Measurements from ENCODE around the gene CAB39L. TPM values are rescaled to one million over a fixed set of nuclear protein-coding genes. Genes with fewer than 3 reads are reported as not detected.

CAB39L gene
- total RNA-seq, 1 donor from 2014 or later: 13.2 TPM

- Mint-ChIP-seq H3K27ac (ENCODE audit: unreplicated experiment) (no peak overlapping the region), H3K27me3 (ENCODE audit: low read depth, unreplicated experiment) (no peaks in the 10 kb centered on the region), H3K4me3 (ENCODE audit: unreplicated experiment) (no peak overlapping the region), H3K4me1 (ENCODE audit: low read depth, unreplicated experiment) (no peaks in the 10 kb centered on the region), H3K36me3 (ENCODE audit: low read depth, unreplicated experiment) (no peaks in the 10 kb centered on the region), H3K9me3 (ENCODE audit: unreplicated experiment) (no peaks in the 10 kb centered on the region)
- Histone ChIP-seq H2AFZ (ENCODE audit: low read depth, low read length) (no peak overlapping the region), H3K9me3 (ENCODE audit: insufficient read depth, low read depth, low read length) (no peaks in the 10 kb centered on the region), H3K4me2 (ENCODE audit: low read length) (no peak overlapping the region), H3K4me1 (ENCODE audit: insufficient read depth, low read length) (peaks cover 3% of the 10 kb centered on the region), H3K4me3 (ENCODE audit: insufficient read depth, low read depth, low read length) (no peak overlapping the region), H3K36me3 (ENCODE audit: insufficient read depth, low read length) (no peaks in the 10 kb centered on the region), H3K79me2 (ENCODE audit: insufficient read depth, low read length) (no peaks in the 10 kb centered on the region), H3K27me3 (ENCODE audit: insufficient read depth, low read length) (no peaks in the 10 kb centered on the region), H3K27ac (ENCODE audit: low read depth, low read length) (no peak overlapping the region), H3K9ac (ENCODE audit: low read length) (peak overlapping the region; percentile 3), H4K20me1 (ENCODE audit: insufficient read depth, low read length) (no peaks in the 10 kb centered on the region)
- DNase-seq (ENCODE audit: low read depth) (peak; percentile 76), FAIRE-seq (peak; percentile 5)
- no peak for TF ChIP-seq EZH2 (IDR thresholded peaks at IDR 0.05; ENCODE audit: insufficient read depth, low read length)
- no peak for TF ChIP-seq CTCF (IDR thresholded peaks at IDR 0.05; ENCODE audit: insufficient read depth, low read depth, low read length)
These were observed 150.9 kb downstream of the CAB39L start for GRCh38 chr13:49292742-49293486.

GRCh38 chr13:49288458-49288857 is 155.4 kb downstream of the CAB39L start:
- Histone ChIP-seq H3K9me3 (ENCODE audit: insufficient read depth, low read depth, low read length) (no peaks in the 10 kb centered on the region), H3K27ac (ENCODE audit: low read depth, low read length) (no peak overlapping the region), H3K36me3 (ENCODE audit: insufficient read depth, low read length) (no peaks in the 10 kb centered on the region), H3K4me1 (ENCODE audit: insufficient read depth, low read length) (peaks cover 3% of the 10 kb centered on the region), H4K20me1 (ENCODE audit: insufficient read depth, low read length) (no peaks in the 10 kb centered on the region), H3K9ac (ENCODE audit: low read length) (no peak overlapping the region), H3K79me2 (ENCODE audit: insufficient read depth, low read length) (no peaks in the 10 kb centered on the region), H2AFZ (ENCODE audit: low read depth, low read length) (no peak overlapping the region), H3K4me2 (ENCODE audit: low read length) (no peak overlapping the region), H3K27me3 (ENCODE audit: insufficient read depth, low read length) (no peaks in the 10 kb centered on the region), H3K4me3 (ENCODE audit: insufficient read depth, low read depth, low read length) (no peak overlapping the region)
- Mint-ChIP-seq H3K36me3 (ENCODE audit: low read depth, unreplicated experiment) (no peaks in the 10 kb centered on the region), H3K27me3 (ENCODE audit: low read depth, unreplicated experiment) (no peaks in the 10 kb centered on the region), H3K9me3 (ENCODE audit: unreplicated experiment) (no peaks in the 10 kb centered on the region), H3K4me3 (ENCODE audit: unreplicated experiment) (no peak overlapping the region), H3K27ac (ENCODE audit: unreplicated experiment) (no peak overlapping the region), H3K4me1 (ENCODE audit: low read depth, unreplicated experiment) (no peaks in the 10 kb centered on the region)
- no peak for DNase-seq (ENCODE audit: low read depth)
- FAIRE-seq: no peak
- TF ChIP-seq CTCF (IDR thresholded peaks at IDR 0.05; ENCODE audit: insufficient read depth, low read depth, low read length): no peak
- no peak for TF ChIP-seq EZH2 (IDR thresholded peaks at IDR 0.05; ENCODE audit: insufficient read depth, low read length)

DNA sequence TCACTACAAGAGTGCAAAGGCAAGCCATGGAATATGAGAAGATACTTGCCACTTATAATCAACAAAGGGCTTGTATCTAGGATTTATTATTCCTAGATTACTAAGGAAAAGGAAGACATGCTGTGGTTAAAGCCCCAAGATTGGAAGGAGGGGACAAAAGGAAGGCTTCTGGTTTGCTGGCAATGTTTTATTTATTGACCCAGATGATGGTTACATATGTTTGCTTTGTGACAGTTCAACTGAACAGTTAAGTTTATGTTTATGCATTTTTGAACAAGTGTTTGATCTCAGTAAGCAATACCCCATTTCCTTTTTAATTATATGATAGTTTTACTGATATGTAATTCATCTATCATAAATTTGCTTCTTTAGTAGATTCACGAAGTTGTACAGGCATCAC is 155.9 kb downstream of the CAB39L start:
- FAIRE-seq: no peak

More for the DNA sequence above, 155.9 kb downstream of the CAB39L start:
- Mint-ChIP-seq H3K4me1 (ENCODE audit: low read depth, unreplicated experiment) (no peaks in the 10 kb centered on the region), H3K9me3 (ENCODE audit: unreplicated experiment) (no peaks in the 10 kb centered on the region), H3K36me3 (ENCODE audit: low read depth, unreplicated experiment) (no peaks in the 10 kb centered on the region), H3K27me3 (ENCODE audit: low read depth, unreplicated experiment) (no peaks in the 10 kb centered on the region), H3K27ac (ENCODE audit: unreplicated experiment) (no peak overlapping the region), H3K4me3 (ENCODE audit: unreplicated experiment) (no peak overlapping the region)
- H3K27me3 ChIP-seq (ENCODE audit: insufficient read depth, low read length): no peaks in the 10 kb centered on the region
- DNase-seq (ENCODE audit: low read depth): no peak
- no peaks in the 10 kb centered on the region for H4K20me1 ChIP-seq (ENCODE audit: insufficient read depth, low read length)
- no peak overlapping the region for H3K27ac ChIP-seq (ENCODE audit: low read depth, low read length)
- no peaks in the 10 kb centered on the region for H3K36me3 ChIP-seq (ENCODE audit: insufficient read depth, low read length)
- H3K4me1 ChIP-seq (ENCODE audit: insufficient read depth, low read length): peaks cover 3% of the 10 kb centered on the region
- H3K79me2 ChIP-seq (ENCODE audit: insufficient read depth, low read length): no peaks in the 10 kb centered on the region
- H3K9me3 ChIP-seq (ENCODE audit: insufficient read depth, low read depth, low read length): no peaks in the 10 kb centered on the region
- H2AFZ ChIP-seq (ENCODE audit: low read depth, low read length): no peak overlapping the region
- H3K4me3 ChIP-seq (ENCODE audit: insufficient read depth, low read depth, low read length): no peak overlapping the region
- TF ChIP-seq EZH2 (IDR thresholded peaks at IDR 0.05; ENCODE audit: insufficient read depth, low read length) (no peak), CTCF (IDR thresholded peaks at IDR 0.05; ENCODE audit: insufficient read depth, low read depth, low read length) (no peak)
- no peak overlapping the region for H3K9ac ChIP-seq (ENCODE audit: low read length)
- no peak overlapping the region for H3K4me2 ChIP-seq (ENCODE audit: low read length)

All from astrocyte (in vitro differentiated cells and primary cell).